Kasumi-1 (cell line): ENCODE results near the gene SUSD4.

Source experiments
- DNase-seq, 2 experiments: peaks; one replicate each; lab custom pipeline; 2025; lab: John Stamatoyannopoulos, UW

Gene SUSD4

DNA sequence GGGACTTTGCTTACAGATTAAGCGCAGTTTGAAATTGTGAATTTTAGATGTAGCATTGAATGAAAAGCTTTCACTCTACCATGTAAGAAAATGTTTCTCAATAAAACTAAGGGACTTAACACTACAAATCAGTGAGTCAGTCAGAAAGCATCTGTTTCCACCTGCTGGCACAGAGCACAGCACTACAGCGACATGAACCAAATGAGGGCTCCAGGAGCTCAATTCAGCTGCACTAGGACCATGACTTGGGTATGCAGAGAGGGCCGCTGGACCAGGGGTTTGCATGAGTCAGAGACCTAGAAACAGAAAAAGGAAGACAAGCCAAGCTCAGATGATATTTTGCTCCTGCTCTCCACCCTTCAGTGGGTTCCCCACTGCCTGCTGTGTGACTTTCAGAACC lies 5.2 kb downstream of the SUSD4 start:
- DNase-seq: no peak

DNA sequence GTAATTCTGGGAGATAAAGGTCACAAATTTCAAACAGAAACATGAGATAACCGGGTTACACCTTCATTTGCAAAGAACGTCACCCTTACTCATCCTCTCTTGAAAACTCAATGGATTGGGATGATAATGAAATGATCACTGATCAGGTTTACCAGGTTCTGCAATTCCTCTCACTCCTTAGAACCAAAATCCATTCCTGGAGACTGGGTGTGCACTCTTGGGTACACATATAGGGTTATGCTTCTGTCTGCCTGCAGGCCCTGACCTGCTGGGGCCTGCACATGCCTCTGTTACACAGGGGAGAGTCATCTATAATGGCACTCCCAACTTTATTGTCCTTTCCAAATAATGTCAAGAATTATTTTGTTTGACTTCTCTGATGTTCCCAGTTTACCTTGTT lies 8.3 kb downstream of the SUSD4 start:
- DNase-seq: no peak

DNA sequence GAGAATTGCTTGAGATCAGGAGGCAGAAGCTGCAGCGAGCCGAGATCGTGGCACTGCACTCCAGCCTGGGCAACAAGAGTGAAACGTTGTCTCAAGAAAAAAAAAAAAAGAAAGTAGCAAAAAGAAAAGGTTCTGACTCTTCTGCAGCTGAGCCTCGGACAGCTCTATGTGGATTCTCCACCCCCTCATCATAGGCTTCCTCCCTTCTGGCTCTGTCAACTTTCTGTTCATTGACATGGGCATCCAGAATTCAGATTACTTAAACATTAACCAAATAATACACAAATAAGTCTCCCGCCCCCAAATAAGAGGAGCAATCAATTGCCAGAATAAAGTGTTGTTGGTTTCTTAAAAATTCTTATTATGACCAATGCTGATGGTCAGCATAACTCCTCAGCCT lies 10.0 kb downstream of the SUSD4 start:
- DNase-seq: no peak

DNA sequence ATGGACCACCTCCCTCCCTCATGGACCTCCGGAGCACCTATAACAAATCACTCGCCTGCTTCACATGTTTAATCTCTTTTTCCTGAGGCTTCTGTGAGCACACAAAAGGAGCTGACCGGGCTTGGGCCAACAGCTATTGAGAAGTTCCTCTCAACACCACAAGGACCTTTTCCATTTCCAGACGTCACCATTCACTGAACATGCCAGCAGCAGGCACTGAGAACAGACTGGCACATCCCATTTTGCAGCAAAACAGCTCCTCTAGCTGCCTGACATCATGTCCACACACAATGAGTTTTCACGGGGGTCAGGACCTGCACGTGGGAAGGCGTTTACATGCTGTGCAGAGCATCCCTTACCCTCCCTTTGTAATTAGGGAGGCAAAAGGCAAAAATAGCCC lies 11.0 kb downstream of the SUSD4 start:
- DNase-seq: no peak

DNA sequence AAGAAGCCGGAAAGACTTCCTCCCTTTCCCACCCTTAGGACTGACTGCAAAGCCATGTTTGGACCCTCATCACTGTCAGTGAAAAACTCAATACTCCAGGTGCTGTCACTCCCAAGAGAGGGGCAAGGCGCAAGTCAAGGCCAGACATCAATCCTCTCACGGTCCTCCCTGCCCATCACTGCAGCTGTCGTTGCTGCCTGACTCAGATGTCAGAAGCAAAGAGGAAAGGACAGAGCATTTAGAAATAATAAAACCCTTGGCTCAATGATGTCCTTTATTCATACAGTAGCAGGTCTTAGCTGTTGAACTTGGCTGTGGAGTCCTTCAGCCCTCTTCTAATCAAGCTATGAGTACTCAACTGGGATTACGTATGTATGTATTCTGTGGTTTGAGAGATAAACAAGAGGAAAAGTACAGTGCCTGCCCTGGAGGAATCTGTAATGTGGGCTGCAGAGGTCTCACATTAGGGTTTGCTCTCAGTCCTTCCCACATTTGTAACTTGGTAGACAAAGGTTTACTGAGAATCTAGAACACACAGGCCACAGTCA lies 13.5 kb downstream of the SUSD4 start:
- no peak for DNase-seq

DNA sequence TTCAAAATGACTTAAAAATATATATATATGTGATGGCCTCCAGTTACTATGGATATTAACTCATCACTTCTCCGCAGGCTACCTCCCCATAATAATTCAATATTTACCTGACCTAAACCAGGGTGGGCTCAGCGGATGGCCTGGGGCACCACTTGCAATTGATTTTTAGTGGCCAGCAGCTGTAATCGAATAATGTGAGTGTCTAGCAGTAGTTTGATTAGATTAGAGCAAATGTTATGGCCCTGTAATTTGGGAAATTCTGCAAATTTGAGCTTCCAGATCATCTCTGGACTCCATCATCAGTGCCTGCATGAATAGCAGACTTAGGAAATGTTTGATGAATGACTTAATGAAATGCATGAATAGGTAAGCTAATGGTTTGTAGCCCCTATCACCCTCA lies 14.7 kb downstream of the SUSD4 start:
- no peak for DNase-seq

DNA sequence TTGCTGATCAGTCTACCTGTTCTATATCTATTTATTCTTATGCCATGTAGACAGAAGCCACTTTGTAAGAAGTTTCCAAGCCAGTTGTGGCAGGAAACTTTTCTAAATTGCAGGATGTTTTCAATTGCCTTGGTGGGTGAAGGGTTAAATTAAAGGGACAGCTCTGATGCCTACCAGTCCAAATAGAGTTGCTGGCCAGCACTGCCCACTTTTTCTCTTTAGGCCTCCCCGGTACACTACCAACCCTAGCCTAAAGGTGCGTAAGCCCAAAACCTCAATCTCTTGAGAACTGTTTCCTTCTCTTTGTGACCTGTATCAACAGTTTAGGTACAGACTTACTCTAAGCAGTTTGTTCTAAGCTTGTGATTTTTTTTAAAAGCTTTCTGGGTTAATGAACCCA lies 15.5 kb downstream of the SUSD4 start:
- DNase-seq: no peak

DNA sequence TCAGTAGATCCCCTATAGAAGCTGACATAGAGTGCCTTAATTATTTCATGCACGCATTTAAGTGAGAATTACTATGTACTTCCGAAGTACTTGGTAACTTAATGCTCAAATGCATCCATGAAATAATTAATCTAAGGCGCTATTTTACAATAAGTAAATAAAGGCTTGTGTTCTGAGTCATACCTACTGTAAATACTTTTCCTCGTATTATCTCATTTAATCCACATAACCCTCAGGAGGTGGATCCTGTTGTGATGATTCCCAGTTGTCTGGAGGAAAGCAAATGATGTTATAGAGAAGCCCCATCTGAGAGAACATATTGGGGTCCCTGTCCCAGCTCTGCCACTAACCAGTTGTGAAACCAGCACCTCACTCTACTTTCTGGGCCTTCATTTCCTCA lies 16.4 kb downstream of the SUSD4 start:
- no peak for DNase-seq

DNA sequence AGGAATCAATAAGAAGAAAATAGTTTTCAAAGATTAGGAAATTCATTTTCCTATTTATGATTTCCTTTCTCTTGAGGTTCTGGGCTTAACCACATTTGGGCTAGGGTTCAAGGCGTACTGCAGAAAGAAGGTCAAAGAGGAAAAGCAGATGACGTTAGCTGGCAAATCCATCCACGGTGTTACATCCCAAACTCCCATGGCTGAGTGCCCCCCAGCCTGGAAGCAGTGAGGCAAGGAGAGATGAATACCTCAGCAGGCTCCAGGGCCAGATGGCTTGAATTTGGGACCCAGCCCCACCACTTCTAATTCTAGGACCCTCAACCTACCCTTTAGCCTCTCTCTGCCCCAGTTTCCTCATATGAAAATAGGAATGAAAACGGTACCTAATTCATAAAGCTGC lies 17.7 kb downstream of the SUSD4 start:
- no peak for DNase-seq

DNA sequence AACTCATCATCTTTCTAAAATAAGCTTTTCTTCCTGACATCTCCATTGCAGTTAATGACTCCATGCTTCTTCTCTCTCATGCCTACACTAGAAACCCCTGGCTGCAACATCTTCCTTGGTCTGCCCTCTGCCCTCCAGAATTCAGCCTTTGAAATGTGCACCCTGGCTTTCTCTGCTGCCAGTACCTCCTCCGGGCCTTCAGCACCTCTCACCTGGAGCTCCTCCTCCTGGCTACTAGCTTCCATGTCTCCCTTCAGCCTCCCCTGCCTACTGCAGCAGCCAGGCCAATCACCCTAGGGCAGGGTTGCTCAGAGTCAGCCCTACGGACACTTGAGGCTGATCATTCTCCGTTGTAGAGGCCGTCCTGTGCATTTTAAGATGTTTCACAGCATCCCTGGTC lies 18.3 kb downstream of the SUSD4 start:
- no peak for DNase-seq

DNA sequence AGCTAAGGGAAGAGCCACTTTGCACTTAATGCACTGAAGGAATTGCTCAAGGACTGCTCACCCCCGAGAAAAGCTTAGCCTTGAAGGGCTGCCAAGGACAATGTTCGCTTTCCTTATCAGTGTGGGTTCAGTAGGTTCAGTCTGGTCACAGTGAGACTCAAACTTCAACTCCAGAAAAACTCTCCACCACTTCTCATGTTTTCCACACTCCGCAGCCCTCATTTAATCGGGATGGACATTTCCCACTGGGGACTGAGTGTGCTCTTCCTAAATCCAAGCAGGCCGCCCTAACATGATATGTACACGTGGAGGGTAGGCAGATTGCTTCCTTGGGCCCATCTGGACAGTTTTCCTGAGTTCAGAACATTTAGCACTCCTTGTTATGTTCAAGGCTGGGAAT lies 19.5 kb downstream of the SUSD4 start:
- no peak for DNase-seq

DNA sequence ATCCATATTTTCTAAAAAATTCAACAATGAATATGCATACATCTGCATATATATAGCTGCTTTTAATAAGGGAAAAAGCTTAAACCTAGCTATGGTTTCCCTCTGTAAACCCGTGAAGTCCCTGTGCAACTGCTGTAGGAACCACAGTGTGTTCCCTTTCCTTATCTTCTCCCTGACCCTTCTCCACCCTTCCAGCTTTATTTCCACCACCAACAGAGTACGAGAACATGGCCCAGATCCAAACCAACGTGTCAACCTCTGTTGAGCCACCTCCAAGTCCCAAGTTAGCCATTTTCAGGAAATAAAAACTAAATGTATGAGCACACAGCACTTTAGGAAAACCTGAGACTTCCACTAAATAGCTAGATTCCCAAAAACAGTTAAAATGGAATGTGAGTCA lies 20.3 kb downstream of the SUSD4 start:
- no peak for DNase-seq

DNA sequence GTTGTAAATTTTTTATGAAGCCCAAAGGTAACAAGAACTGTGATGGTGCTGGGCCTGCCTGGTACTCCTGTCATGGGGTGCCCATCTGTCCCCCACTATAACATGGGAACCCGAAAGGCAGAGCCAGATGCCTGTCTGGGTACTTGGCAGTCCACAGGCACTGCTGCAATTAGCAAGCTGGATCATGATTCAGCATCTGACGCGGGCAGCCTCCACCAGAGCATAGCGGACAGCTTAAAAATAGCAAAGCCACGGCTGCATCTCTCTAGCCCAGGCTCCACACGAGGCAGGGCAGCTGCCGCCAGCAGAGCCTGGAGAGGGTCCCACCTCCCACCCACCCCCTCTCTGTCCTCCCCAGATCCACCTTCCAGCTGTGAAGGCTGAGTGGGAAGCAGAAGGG lies 22.9 kb downstream of the SUSD4 start:
- no peak for DNase-seq

DNA sequence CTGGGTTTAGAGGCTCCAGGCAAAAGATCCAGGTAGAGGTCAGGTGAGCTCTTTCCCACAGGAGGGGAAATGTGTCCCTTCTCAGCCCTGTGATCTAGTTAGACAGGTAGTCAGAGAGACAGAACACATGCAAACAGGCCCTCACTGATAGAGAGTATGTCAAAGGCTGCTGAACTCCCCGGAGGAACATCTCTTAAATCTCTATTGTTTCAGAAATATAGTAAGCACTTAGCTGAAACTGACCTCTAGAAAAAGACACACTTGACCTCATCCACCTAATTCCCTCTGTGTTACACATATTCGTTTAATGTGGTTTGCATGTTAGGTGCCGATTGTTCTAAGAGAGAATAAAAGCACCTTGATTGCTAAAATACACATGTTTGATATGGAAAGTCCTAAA lies 23.3 kb downstream of the SUSD4 start:
- DNase-seq: no peak

DNA sequence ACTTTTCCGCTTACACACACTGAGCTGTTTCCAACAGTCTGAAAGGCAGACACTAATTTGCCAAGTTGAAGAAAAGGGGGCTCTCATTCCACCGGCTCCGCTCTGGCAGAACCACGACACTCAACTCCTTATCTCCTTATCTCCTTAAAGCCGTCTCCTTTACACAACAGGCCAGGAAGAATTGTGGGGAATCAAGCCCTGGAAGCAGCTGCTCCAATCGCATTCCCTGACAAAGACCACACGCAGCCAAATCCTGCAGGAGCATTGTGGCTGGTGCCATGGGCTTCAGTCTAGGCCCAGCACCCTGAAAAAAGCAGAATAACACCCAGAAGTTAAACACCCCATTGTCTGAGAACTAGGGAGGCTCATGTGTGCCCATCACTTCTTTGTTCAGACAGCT lies 24.1 kb downstream of the SUSD4 start:
- no peak for DNase-seq

DNA sequence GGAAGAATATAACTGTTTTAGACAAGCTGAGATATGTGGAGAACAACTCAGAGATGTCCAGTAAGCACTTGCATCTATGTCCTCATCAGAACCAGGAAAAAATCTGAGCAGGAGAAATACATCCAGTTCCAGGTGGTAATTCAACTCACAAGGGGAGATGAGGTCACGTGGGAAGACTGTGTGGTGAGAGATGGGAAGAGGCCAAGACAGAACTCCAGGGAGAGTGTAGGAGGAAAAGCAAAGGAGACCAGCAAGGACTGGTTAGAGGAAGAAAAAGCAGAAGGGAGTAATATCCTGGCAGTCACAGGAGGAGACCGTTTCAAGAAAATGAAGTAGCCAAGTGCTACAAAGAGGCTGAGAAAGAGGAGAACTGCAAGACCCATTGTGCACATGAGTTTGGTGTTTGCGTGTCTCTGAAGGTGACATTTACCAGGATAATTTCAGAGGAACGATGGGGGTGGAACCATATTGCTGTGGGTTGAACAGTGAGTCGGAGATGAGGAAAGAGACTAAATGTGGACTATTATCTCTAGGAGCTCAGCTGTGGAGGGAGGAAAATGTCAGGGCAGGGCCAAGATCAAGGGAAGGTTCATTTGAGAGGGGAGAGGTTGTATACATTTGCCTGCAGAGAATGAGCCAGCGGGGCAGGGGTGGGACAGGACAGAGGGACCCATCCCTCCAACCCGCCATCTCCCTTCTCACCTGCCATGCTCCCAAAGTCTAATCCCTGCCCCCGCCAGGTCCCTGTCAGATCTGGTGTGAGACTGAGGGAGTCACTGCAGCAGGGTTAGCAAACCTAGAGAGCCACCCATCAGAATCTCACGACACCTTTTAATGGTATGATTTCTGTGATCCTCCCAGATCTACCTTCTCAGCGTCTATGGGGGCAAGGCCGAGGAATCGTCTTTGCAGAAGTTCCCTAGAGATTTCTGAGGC lies 24.9 kb downstream of the SUSD4 start:
- no peak for DNase-seq

DNA sequence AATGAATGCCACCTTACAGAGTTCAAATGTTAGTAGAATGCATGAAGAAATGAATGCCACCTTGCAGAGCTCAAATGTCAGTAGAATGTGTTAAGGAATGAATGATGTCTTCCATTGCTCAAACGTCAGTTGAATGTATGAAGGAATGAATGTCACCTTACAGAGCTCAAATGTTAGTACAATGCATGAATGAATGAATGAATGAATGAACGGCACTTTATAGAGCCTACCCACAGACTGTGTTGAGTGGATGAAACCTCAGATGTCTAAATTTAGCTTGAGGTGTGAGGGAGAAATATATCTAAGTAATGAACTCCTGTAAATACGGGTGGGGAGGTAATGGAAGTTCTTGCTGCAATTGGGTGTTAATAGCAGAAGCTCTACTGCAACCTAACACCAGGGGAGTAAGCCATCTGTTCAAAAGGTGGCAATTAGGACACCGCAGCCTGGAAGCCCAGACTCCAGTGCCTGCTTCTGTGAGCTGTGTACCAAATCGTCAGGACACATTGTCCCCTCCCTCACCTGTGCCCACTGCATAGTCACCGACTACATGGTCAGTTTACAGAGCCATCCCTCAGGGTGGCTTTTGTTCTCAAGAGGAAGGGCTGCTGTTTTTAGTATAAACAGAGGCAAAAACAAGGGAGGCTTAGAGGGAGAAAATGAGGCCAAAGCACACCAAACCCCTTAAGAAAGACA lies 26.7 kb downstream of the SUSD4 start:
- no peak for DNase-seq

DNA sequence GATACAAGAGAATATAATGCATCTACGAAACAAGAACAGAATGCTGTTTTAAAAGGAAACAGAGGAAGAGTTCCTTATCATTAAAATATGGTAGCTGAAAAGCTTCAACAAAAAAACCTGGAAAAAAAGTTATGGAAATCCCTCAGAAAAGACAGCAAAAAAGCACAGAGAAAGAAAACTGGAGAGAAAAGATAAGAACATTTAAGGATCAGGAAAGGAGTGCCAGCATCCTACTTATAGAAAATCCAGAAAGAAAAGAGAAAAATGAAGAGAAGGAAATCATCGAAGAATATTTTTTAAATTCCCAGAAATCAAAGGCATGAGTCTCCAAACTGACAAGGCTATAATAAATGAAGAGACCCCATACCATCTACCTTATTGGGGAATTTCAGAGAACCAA lies 29.8 kb downstream of the SUSD4 start:
- DNase-seq: no peak

DNA sequence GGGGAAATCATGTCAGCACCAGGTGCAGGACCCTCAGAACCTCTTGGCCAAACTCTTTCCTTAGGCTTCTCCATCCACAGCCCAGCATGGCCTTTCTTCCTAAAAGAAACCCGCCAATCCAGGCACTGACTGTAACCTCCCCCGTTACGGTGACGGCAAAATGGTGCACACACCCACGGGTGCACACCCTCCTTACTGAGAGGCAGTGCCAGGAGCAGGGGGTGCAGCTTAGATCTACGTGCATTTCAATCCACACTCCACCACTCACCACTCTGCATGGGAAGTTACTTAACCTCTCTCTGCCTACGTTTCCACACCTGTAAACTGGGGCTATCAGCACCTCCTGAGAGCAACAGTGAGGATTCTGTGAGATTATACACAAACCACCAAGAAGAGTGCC lies 31.0 kb downstream of the SUSD4 start:
- DNase-seq: no peak

DNA sequence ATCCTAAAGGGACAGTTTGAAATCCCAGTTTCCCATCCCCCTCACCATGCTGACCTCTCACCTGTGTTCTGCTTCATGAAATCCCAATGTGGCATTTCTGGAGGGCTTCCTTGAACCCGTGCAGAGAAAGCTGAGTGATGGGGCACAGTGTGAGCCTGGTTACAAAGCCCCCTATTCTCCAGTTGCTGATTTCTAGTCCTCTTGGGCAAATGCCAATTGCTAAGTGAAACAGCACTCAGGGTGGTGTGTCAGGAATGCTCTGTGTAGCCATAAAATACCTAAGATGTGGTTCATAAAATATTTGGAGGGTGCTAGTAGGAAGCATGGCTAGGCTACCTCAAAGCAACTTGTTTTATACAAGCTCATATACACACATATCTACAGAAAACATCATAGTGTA lies 32.0 kb downstream of the SUSD4 start:
- no peak for DNase-seq

DNA sequence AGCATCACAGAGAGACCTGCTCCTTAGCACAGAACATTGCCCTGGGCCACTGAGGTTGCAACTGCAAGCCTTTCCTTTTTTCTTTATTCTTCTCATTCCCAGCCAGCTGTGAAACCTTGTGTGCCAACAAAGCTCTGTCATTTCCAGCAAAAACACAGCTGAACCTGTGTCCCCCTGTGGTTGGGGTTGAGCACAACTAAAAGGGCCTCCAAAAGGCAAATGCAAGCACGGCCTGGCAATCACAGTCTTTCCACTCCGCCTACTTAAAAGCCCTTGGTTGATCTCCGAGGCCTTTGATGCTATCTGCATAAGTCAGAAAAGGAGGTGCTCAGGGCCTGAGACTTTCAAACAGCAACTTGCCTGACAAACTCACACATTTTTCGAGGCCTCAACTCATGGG lies 32.7 kb downstream of the SUSD4 start:
- no peak for DNase-seq

DNA sequence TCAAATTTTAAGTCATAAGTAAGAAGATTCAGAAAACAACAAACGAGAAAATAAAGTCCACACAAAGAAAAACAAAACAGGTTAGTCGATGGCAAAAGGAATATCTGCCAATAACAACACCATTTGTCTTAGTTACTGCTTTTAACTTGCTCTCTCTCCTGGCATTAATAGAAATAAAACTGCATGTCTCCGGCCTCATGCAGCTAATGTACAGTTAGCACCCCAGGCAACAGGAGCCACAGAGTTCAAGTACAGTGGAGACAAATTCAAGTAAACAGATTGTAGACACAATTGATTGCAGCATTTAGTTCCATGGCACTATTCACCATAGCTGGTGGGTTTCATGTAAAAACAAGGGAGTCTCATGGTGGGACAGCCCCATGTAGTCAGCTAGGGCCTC lies 33.5 kb downstream of the SUSD4 start:
- no peak for DNase-seq

DNA sequence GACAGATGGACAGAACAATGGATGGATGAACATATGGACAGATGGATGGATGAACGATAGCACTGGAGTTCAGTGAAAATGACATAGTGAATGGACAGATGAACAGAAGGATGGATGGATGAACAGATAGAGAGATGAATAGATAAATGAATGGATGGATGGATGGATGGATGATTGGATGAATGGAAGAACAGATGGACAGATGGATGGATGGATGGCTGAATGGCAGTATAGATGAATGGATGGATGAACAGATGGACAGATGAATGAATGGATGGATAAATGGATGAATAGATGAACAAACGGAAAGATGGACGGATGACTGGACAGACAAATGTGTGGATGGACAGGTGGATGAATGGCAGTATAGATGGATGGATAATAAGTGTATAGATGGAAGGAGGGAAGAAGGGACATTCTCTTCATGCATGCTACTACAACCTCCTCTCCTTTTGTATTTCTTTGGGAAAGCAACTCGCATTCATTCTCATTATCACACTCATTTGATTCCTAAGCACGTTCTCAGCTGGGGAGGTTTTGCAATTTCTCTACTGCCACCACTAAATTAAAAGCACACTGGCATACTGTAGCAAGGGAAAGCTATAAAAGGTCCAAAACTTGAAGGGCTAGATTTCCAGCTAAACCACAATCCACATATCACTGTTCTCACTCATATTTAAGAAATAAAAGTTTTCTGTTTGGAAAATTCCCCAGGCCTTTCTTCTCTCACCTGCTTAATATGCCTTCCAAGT lies 34.1 kb downstream of the SUSD4 start:
- no peak for DNase-seq
